ENCODE results near the gene ZBTB20.
A peak's percentile ranks its signal among the peaks of the same experiment; 100 is the strongest.

ZBTB20 gene

DNA sequence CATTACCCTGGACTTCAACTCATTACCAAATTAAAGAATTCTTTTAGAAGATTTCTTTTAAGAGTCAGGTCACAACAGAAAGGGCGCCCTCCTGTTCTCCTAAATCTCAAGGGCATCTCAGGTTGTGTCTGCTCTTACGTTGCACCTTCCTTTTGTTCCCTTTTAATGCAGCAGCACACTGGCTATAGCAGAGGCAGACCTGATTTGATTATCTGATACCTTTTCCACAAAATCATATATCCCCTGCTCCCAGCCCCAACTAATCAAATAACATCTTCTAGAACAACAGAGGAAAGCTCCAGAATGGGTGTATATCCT, 813.2 kb downstream of the ZBTB20 start:
- Mint-ChIP-seq H3K36me3 (ENCODE audit: low read depth) (peaks cover 7% of the 10 kb centered on the region), H3K9me3 (peaks cover 3% of the 10 kb centered on the region), H3K27ac (no peak overlapping the region), H3K4me1 (ENCODE audit: low read depth) (peaks cover 21% of the 10 kb centered on the region), H3K27me3 (ENCODE audit: low read depth) (no peaks in the 10 kb centered on the region), H3K4me3 (no peak overlapping the region)
- DNase-seq (ENCODE audit: low spot score) = no peak

DNA sequence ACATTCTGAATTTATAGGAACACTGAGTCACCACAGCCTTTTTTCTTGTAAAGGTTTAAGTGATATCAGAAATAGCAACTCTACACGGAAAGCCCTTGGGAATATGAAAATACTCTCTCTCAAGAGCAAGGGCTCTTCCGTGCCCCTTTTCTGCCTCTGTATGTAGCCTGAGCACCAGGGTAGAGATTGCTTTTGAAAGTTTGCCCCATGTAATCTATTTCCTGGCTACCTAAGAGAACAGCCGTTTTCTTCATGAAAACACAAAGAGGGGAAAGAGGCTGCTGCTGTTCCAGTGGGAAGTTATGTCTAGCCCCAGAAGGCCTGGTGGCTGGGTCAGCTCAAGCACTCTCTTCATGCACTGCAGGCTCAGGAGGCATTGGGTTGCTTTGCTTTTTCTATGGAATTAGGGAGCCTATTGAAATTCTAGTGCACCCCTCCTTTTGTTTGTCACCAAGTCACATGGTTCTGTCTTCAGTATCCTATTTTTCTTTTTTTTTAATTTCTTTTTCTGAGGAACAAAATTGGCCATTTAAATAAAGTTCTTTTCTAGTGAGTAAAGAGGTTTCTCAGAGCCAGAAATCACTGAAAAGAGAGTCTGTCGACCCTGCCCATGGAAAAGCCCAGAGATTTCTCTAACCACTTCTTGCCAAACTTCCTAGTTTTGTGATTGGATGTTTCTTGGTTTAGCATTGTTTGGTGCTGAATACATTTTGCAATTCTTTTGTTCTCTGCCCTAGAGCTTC, 813.7 kb downstream of the ZBTB20 start:
- no peaks in the 10 kb centered on the region for H3K9me3 Mint-ChIP-seq
- peaks cover 5% of the 10 kb centered on the region for H3K36me3 Mint-ChIP-seq (ENCODE audit: low read depth)
- no peak overlapping the region for H3K4me3 Mint-ChIP-seq
- H3K27me3 Mint-ChIP-seq (ENCODE audit: low read depth) = no peaks in the 10 kb centered on the region
- H3K27ac Mint-ChIP-seq = no peak overlapping the region
- DNase-seq (ENCODE audit: low spot score) = no peak
- H3K4me1 Mint-ChIP-seq (ENCODE audit: low read depth) = peaks cover 24% of the 10 kb centered on the region

DNA sequence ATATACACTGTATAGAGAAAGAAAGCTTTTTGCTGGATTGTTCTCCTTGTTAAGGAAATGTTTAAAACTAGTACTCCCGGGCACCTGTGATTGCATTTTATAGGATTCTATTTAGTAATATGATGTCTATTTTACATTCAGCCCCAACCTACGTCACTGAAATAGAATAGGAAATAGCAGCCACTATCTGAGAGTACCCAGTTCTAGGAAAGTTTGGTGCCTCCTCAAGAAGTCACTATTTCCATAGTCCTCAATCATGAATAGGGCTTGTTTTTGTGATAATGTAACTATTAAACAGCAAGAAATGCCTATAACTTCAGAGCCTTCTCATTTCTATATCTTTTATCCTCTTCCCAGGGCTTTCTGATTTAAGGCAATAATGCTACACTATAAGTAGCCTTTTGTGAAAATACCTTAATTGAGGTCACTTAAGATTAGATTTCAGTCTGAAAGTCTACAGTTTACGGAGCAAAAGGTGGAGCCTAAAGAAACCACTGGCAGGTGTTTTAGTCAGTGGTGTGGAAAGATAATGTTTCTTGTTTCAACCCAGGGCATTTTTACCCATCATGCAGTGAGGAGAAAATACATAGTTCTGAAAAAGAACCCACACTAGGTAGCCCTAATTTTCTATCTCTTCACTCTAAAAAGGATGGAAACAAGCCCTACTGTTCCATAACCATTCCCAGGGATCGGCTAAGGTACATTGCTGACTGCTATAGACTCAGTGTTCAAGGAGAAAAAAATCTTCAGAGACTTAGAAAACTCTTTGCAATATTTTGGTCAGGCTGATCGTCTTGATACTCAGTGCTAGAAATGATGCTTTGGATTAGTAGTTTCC, 814.5 kb downstream of the ZBTB20 start:
- no peaks in the 10 kb centered on the region for H3K27me3 Mint-ChIP-seq (ENCODE audit: low read depth)
- peaks cover 25% of the 10 kb centered on the region for H3K4me1 Mint-ChIP-seq (ENCODE audit: low read depth)
- no peak for DNase-seq (ENCODE audit: low spot score)
- peak overlapping the region; percentile 32 for H3K27ac Mint-ChIP-seq
- H3K9me3 Mint-ChIP-seq = no peaks in the 10 kb centered on the region
- peaks cover 5% of the 10 kb centered on the region for H3K36me3 Mint-ChIP-seq (ENCODE audit: low read depth)
- H3K4me3 Mint-ChIP-seq = no peak overlapping the region

DNA sequence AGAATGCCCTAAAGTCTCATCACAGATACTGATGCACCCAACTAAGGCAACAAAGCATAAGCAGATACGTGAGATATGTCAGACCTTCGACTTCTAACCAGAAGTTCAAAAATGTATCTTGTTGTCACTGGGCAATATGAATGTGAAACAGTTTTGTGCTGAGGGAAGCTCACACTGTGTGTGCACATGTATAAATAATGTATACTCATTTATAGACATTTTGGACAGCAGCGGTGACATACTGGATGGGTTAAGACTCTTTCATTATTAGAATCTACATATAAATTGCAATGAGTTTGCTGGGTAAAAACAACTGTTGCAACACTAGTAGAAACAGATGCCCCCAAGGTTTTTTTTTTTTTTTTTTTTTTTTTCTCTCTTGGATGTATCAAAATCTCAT, 815.4 kb downstream of the ZBTB20 start:
- H3K4me3 Mint-ChIP-seq = no peak overlapping the region
- no peak overlapping the region for H3K27ac Mint-ChIP-seq
- DNase-seq (ENCODE audit: low spot score) = no peak
- H3K27me3 Mint-ChIP-seq (ENCODE audit: low read depth) = no peaks in the 10 kb centered on the region
- H3K4me1 Mint-ChIP-seq (ENCODE audit: low read depth) = peaks cover 31% of the 10 kb centered on the region
- no peaks in the 10 kb centered on the region for H3K9me3 Mint-ChIP-seq
- H3K36me3 Mint-ChIP-seq (ENCODE audit: low read depth) = peaks cover 4% of the 10 kb centered on the region

DNA sequence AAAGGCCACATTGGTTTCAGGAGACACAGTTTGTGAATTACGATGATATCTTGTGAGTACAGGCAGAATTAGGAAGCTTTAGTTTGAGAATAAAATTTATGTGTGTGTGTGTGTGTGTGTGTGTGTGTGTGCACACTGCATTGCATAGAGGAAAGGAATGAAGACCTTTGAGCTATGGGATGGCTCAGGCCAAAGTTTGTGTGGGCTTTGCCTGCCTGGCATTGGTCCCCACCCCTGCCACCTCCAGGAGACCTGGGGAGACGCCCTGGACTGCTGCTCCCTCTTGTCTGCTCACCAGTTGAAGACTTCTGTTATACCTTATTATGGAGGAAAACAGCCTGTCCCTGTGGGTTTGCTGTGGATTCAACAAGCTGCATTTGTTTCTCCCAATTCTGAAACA, 816.1 kb downstream of the ZBTB20 start:
- Mint-ChIP-seq H3K27ac (no peak overlapping the region), H3K27me3 (ENCODE audit: low read depth) (no peaks in the 10 kb centered on the region), H3K4me3 (no peak overlapping the region), H3K9me3 (no peaks in the 10 kb centered on the region), H3K36me3 (ENCODE audit: low read depth) (peaks cover 3% of the 10 kb centered on the region), H3K4me1 (ENCODE audit: low read depth) (peaks cover 29% of the 10 kb centered on the region)
- no peak for DNase-seq (ENCODE audit: low spot score)

DNA sequence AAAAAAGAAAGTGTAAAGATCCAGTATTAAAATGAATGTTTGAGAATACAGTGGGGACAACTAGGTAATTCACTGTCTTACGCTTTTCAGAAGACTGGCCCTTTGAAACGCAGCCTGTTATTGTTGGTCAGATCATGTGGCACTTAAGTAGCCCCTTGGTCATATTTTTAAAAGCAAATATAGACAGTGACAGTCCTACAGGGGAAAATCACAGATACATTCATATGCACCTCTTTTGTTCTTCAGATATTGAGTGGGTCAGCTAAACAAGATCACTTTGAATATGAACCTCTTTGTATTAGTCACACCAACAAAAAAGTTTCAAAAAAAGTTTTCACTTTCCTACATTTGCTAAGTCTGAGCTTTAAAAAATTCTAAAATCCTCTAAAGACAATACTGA, 817.3 kb downstream of the ZBTB20 start:
- H3K4me1 Mint-ChIP-seq (ENCODE audit: low read depth) = peaks cover 29% of the 10 kb centered on the region
- H3K9me3 Mint-ChIP-seq = no peaks in the 10 kb centered on the region
- no peak for DNase-seq (ENCODE audit: low spot score)
- no peak overlapping the region for H3K4me3 Mint-ChIP-seq
- H3K27ac Mint-ChIP-seq = no peak overlapping the region
- H3K36me3 Mint-ChIP-seq (ENCODE audit: low read depth) = peaks cover 3% of the 10 kb centered on the region
- no peaks in the 10 kb centered on the region for H3K27me3 Mint-ChIP-seq (ENCODE audit: low read depth)

DNA sequence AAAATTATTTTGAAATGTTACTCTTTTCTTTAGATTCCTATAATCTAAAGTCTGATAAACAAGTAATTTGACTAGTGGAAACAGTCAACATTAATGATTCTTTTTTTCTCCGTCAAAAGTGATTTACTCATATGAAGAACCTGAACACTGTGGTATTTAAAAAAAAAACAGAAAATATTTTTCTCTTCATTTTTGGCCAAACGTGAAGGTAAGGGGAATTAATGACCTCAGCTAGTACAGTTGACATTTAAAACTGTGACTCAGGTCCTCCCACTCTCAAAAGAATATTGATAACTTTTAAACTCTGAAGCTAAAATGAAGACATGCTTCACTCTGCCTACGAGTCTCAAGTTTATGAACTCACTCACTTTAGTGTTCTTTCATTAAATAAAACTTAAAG, 818.7 kb downstream of the ZBTB20 start:
- Mint-ChIP-seq H3K4me3 (peak overlapping the region; percentile 60), H3K27ac (peak overlapping the region; percentile 68), H3K27me3 (ENCODE audit: low read depth) (no peaks in the 10 kb centered on the region), H3K36me3 (ENCODE audit: low read depth) (peaks cover 3% of the 10 kb centered on the region), H3K9me3 (no peaks in the 10 kb centered on the region), H3K4me1 (ENCODE audit: low read depth) (peaks cover 36% of the 10 kb centered on the region)
- no peak for DNase-seq (ENCODE audit: low spot score)

DNA sequence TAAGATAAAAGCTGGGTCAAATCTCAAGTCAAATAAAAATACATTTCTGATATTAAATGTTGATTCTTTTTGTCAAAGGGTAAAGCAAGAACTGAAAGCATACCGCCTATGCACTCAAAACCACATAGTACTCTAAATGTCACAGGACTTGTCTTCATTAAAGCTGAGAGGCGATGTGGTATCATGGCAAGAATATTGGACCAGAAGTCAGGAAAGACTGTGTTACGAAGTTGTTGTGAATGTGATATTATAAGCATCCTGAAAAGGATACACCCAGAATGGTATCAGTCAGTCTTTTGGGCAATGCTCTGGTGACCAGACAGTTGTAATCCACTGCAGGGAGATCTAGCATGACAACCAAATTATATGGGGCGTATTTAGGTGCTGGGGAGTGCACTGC, 819.4 kb downstream of the ZBTB20 start:
- Mint-ChIP-seq H3K27me3 (ENCODE audit: low read depth) (no peaks in the 10 kb centered on the region), H3K27ac (peak overlapping the region; percentile 50), H3K36me3 (ENCODE audit: low read depth) (peaks cover 3% of the 10 kb centered on the region), H3K9me3 (no peaks in the 10 kb centered on the region), H3K4me1 (ENCODE audit: low read depth) (peaks cover 41% of the 10 kb centered on the region), H3K4me3 (peak overlapping the region; percentile 21)
- DNase-seq (ENCODE audit: low spot score) = no peak

DNA sequence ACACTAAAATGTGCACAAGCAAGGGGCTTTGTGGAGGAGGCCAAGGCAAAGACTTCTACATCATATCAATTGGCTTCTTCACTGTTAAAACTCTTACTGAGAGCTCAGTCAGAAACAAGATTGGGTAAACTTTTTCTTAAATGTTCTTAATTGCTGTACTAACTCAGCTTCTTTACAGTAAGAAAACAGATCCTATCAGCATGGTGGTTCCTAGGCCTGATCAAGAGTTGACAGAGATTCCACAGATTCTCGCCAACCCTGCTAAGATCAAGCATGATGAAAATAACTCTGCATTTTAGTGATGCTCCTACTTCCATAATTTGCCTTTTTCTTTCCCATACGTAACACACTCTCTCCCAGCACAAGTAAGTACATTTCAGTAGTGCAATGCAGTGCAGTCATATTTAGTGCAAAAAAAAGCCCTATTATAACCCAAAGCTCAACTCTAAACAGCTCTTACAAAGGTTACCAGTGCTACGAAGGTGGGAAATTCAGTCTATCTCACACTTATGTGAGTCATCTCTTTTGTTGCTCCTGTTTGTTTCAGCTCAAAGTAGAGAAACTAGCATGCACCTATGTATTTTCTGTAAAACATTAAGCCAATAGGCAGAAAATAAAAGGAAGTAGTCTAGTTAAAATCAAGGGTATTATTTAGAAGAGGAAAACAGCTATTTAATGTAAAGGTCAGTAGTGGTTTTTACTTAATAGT, 823.4 kb downstream of the ZBTB20 start:
- H3K4me3 Mint-ChIP-seq = no peak overlapping the region

DNA sequence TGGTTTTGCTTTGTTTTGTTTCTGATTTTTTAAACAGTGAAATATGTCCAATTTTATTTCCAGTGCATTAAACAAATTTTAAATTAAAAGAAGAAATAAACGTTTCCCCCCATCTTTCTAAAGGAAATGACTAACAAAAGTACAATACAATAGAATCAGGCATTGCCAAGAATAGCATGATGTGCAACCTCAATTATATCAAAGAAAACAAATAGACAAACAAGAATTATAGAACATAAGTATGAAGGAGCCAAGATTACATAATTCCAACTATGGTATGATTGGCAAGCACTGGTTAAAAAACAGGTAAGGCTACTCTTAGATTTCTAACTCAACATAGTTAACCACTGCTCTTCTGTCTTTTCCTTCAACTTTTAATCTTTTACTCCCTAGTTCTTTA, 826.8 kb downstream of the ZBTB20 start:
- Mint-ChIP-seq H3K36me3 (ENCODE audit: low read depth) (no peaks in the 10 kb centered on the region), H3K27ac (no peak overlapping the region), H3K27me3 (ENCODE audit: low read depth) (no peaks in the 10 kb centered on the region), H3K9me3 (no peaks in the 10 kb centered on the region), H3K4me1 (ENCODE audit: low read depth) (peaks cover 24% of the 10 kb centered on the region), H3K4me3 (no peak overlapping the region)
- no peak for DNase-seq (ENCODE audit: low spot score)

More for the DNA sequence above, 823.4 kb downstream of the ZBTB20 start:
- Mint-ChIP-seq H3K4me1 (ENCODE audit: low read depth) (peaks cover 35% of the 10 kb centered on the region), H3K27me3 (ENCODE audit: low read depth) (no peaks in the 10 kb centered on the region), H3K36me3 (ENCODE audit: low read depth) (no peaks in the 10 kb centered on the region), H3K27ac (peak overlapping the region; percentile 74), H3K9me3 (no peaks in the 10 kb centered on the region)
- DNase-seq (ENCODE audit: low spot score) = no peak

DNA sequence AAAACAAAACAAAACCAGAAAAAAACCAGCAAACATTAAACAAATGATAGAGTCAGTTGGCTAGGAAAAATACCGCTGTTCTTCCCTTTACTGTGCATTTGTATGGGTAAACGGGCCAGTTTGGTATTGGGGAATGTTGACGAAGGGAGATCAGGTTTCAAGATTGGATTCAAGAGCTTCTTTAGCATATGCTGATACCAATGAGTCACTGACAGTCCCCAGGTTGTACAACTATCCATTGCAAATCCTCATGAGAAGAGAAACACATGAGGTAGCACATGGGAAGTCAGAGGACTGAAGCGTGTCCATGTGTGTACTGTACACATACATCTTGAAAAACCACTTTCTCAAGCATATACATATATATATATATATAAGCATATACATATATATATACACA, 827.6 kb downstream of the ZBTB20 start:
- Mint-ChIP-seq H3K4me3 (no peak overlapping the region), H3K27me3 (ENCODE audit: low read depth) (no peaks in the 10 kb centered on the region), H3K9me3 (no peaks in the 10 kb centered on the region), H3K27ac (no peak overlapping the region), H3K4me1 (ENCODE audit: low read depth) (peaks cover 28% of the 10 kb centered on the region), H3K36me3 (ENCODE audit: low read depth) (no peaks in the 10 kb centered on the region)
- no peak for DNase-seq (ENCODE audit: low spot score)

DNA sequence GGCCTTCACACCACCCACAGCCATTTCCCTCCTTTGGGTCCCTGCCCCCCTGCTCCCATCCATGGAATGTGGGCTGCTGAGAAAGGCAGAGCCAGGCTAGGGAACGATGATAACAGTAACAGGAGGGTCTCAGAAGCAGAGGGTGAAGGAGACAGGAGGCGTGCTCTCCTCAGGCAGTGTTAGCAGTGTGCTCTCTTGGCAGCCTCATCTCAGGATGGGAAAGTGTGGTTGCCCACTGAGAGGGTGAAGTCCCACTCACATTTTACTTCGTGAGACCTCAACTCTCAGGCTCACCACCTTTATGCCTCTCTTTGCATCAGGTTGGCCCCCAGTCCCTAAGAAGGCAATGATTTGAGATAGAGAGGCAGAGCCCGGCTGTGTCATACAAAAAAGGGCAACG, 828.8 kb downstream of the ZBTB20 start:
- H3K27ac Mint-ChIP-seq = no peak overlapping the region
- no peak overlapping the region for H3K4me3 Mint-ChIP-seq
- no peaks in the 10 kb centered on the region for H3K27me3 Mint-ChIP-seq (ENCODE audit: low read depth)
- H3K9me3 Mint-ChIP-seq = no peaks in the 10 kb centered on the region
- DNase-seq (ENCODE audit: low spot score) = no peak
- no peaks in the 10 kb centered on the region for H3K36me3 Mint-ChIP-seq (ENCODE audit: low read depth)
- H3K4me1 Mint-ChIP-seq (ENCODE audit: low read depth) = peaks cover 26% of the 10 kb centered on the region

DNA sequence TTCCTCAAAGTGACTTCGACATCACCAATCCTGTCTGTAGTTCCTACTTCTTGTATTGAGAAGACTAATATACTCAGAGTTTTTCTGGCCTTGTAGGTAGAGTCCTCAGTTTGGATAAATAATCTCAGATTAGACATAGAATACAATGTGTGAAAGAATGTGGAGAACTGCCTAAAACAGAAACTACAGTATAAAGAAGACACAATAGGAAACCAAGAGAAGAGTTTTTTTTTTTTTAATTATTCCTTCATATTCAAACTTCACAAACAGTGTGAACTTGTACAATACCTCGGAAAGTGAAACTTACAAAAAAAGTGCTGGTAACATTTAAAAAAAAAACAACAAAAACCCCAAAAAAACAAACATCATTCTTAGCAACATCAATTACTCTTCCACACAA, 832.8 kb downstream of the ZBTB20 start:
- Mint-ChIP-seq H3K4me3 (no peak overlapping the region), H3K4me1 (ENCODE audit: low read depth) (peaks cover 22% of the 10 kb centered on the region), H3K27me3 (ENCODE audit: low read depth) (no peaks in the 10 kb centered on the region), H3K36me3 (ENCODE audit: low read depth) (no peaks in the 10 kb centered on the region), H3K9me3 (no peaks in the 10 kb centered on the region), H3K27ac (no peak overlapping the region)
- DNase-seq (ENCODE audit: low spot score) = no peak

DNA sequence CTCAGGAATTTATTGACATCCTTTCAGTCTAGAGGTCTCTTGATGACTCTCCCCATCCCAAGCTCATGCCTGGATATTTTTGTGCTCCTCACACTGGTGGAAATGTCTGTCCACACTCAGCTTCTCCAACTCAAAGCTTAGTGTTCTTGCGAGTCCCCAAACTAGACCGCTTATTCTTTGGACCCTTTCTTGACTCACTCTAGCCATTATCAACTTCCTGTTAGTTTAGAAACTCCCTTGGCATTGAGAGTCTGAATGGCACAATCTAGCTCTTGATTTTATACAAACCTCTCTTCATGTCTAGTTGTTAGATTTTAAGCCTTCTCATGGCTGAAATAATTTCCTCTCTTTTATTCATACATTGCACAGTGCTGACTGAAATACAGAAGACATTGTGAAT, 833.7 kb downstream of the ZBTB20 start:
- no peaks in the 10 kb centered on the region for H3K36me3 Mint-ChIP-seq (ENCODE audit: low read depth)
- H3K27ac Mint-ChIP-seq = no peak overlapping the region
- DNase-seq (ENCODE audit: low spot score) = no peak
- H3K4me3 Mint-ChIP-seq = no peak overlapping the region
- H3K27me3 Mint-ChIP-seq (ENCODE audit: low read depth) = no peaks in the 10 kb centered on the region
- no peaks in the 10 kb centered on the region for H3K9me3 Mint-ChIP-seq
- peaks cover 24% of the 10 kb centered on the region for H3K4me1 Mint-ChIP-seq (ENCODE audit: low read depth)

Data from T-helper 2 cell treated with Interferon-gamma antibody and Interleukin-4, amounts not matched to agents 5 μg/mL and 100 μg/mL, for 36 hours (primary cell).